HCT116 (cell line): ENCODE data around the gene FHIT. TPM values are rescaled to one million over a fixed set of nuclear protein-coding genes. Genes with fewer than 3 reads are reported as not detected.

Experiments
- ATAC-seq: fragments of 200-7000 bp; cut with Tn5 transposase; 2 replicates; pipeline ENCODE4 v1.9.1; 2020; ENCODE audit warnings: mild to moderate bottlenecking, moderate library complexity
- BruUV-seq: library from RNA; stranded (reverse); fragments of 400-500 nt; replicated peaks from 2 replicates; lab custom pipeline; 2021; lab: Mats Ljungman, UMichigan
- CTCF ChIA-PET: fragments of 300-600 bp; sonication (Branson Sonifier 250); formaldehyde crosslinking; loops from one replicate; lab custom pipeline; 2021; ENCODE audit warnings: antibody characterized with exemption; lab: Charles Lee
- POLR2A ChIA-PET: fragments of 300-600, 350-600 bp; sonication (Branson Sonifier 250); formaldehyde crosslinking; loops from one replicate; lab custom pipeline; 2021; ENCODE audit warnings: antibody characterized with exemption; lab: Charles Lee
- RAD21 ChIA-PET, 2 experiments: fragments of 300-600 bp; sonication (Branson Sonifier 250); formaldehyde crosslinking; loops; one replicate each; lab custom pipeline; 2023; ENCODE audit warnings: low total read pairs in 2 of 2; ENCODE audit not compliant: uncharacterized antibody in 2 of 2, unreplicated experiment in 2 of 2, low non-redundant PET in 1 of 2; lab: Charles Lee
- DNase-seq: peaks from one replicate; pipeline ENCODE4 v3.0.0-alpha.2; 2010; ENCODE audit warnings: low read depth, low spot score
- H2AFZ ChIP-seq: fragments of 200-600 bp; shearing (Covaris generic), sonication (generic); 2 replicates; pipeline ENCODE4 v1.6.1; 2017; ENCODE audit warnings: low read depth, mixed run types, mixed read lengths, antibody characterized with exemption, low read length; ENCODE audit not compliant: poor library complexity, severe bottlenecking
- H3K27ac ChIP-seq: 2 replicates; pipeline ENCODE4 v1.5.1; 2012; ENCODE audit warnings: low read depth, low read length
- H3K27me3 ChIP-seq: fragments of 200-600 bp; sonication (generic); 2 replicates; pipeline ENCODE4 v1.6.1; 2016; ENCODE audit warnings: mixed run types, low read length, mixed read lengths; ENCODE audit not compliant: insufficient read depth
- H3K36me3 ChIP-seq, 2 experiments: fragments of 200-500 bp in 1 of 2; fragments of 200-600 bp in 1 of 2; sonication (Bioruptor generic) in 1 of 2; sonication (generic) in 1 of 2; 2 replicates each; pipeline versions ENCODE4 v1.5.1 to v1.6.1; 2014 to 2016; ENCODE audit warnings: low read length in 2 of 2, inconsistent platforms in 1 of 2, mixed read lengths in 1 of 2, mixed run types in 1 of 2; ENCODE audit not compliant: insufficient read depth in 2 of 2, control insufficient read depth in 1 of 2
- H3K4me1 ChIP-seq, 2 experiments: fragments of 200-600 bp in 1 of 2; sonication (generic) in 1 of 2; 2 replicates each; pipeline versions ENCODE4 v1.5.1 to v1.6.1; 2012 to 2017; ENCODE audit warnings: low read length in 2 of 2, inconsistent platforms in 1 of 2, mild to moderate bottlenecking in 1 of 2, mixed read lengths in 1 of 2, mixed run types in 1 of 2, moderate library complexity in 1 of 2; ENCODE audit not compliant: insufficient read depth in 2 of 2, control insufficient read depth in 1 of 2
- H3K4me2 ChIP-seq: fragments of 200-600 bp; sonication (generic); 2 replicates; pipeline ENCODE4 v1.6.1; 2017; ENCODE audit warnings: mixed run types, low read length, mixed read lengths
- H3K4me3 ChIP-seq, 2 experiments: fragments of 200-600 bp in 1 of 2; sonication (generic) in 1 of 2; replicated peaks in 1 of 2; 2 replicates each; pipeline ENCODE4 v1.5.1; 2011 to 2016; ENCODE audit warnings: low read length in 2 of 2, control low read depth in 1 of 2, low read depth in 1 of 2, mild to moderate bottlenecking in 1 of 2, mixed read lengths in 1 of 2, mixed run types in 1 of 2
- H3K79me2 ChIP-seq: fragments of 200-600 bp; sonication (generic); 2 replicates; pipeline ENCODE4 v1.6.1; 2017; ENCODE audit warnings: mild to moderate bottlenecking, mixed run types, low read length, moderate library complexity, mixed read lengths; ENCODE audit not compliant: insufficient read depth
- H3K9ac ChIP-seq: fragments of 200-600 bp; sonication (generic); 2 replicates; pipeline ENCODE4 v1.6.1; 2016; ENCODE audit warnings: low read length, mixed read lengths
- H3K9me2 ChIP-seq: fragments of 200-600 bp; sonication (generic), shearing (Covaris generic); 2 replicates; pipeline ENCODE4 v1.6.1; 2017; ENCODE audit warnings: mixed run types, mild to moderate bottlenecking, moderate library complexity; ENCODE audit not compliant: insufficient read depth
- H3K9me3 ChIP-seq, 2 experiments: fragments of 200-500 bp in 1 of 2; fragments of 200-600 bp in 1 of 2; sonication (Bioruptor generic) in 1 of 2; sonication (generic) in 1 of 2; 2 replicates each; pipeline ENCODE4 v1.6.1; 2014 to 2017; ENCODE audit warnings: low read length in 2 of 2, mixed read lengths in 2 of 2, inconsistent platforms in 1 of 2, low read depth in 1 of 2, mild to moderate bottlenecking in 1 of 2, mixed run types in 1 of 2, moderate library complexity in 1 of 2; ENCODE audit not compliant: control insufficient read depth in 1 of 2, insufficient read depth in 1 of 2
- H4K20me1 ChIP-seq: fragments of 200-600 bp; sonication (generic), shearing (Covaris generic); 2 replicates; pipeline ENCODE4 v1.6.1; 2017; ENCODE audit warnings: mixed run types, mild to moderate bottlenecking, moderate library complexity; ENCODE audit not compliant: insufficient read depth
- ATF3 ChIP-seq: IDR thresholded peaks from 2 replicates; pipeline ENCODE4 v1.6.1; 2012
- CBX3 ChIP-seq: IDR thresholded peaks from 2 replicates; pipeline ENCODE4 v1.6.1; 2012; ENCODE audit warnings: low read depth
- CEBPB ChIP-seq: IDR thresholded peaks from 2 replicates; pipeline ENCODE4 v1.6.1; 2012; ENCODE audit warnings: low read depth
- CTCF ChIP-seq, 3 experiments: fragments of 200-600 bp in 1 of 3; sonication (generic) in 1 of 3; IDR thresholded peaks in 2 of 3; conservative IDR thresholded peaks in 1 of 3; 2 replicates each; pipeline ENCODE4 v1.5.1; 2012 to 2017; ENCODE audit warnings: low read depth in 2 of 3, low read length in 2 of 3, antibody characterized with exemption in 1 of 3, borderline replicate concordance in 1 of 3, control low read depth in 1 of 3, mild to moderate bottlenecking in 1 of 3, mixed read lengths in 1 of 3, mixed run types in 1 of 3, moderate library complexity in 1 of 3; ENCODE audit not compliant: insufficient read depth in 1 of 3
- EGR1 ChIP-seq: IDR thresholded peaks from 2 replicates; pipeline ENCODE4 v1.6.1; 2012; ENCODE audit warnings: low read depth
- ELF1 ChIP-seq: IDR thresholded peaks from 2 replicates; pipeline ENCODE4 v1.6.1; 2012; ENCODE audit warnings: low read depth, borderline replicate concordance
- EZH2 ChIP-seq: fragments of 200-600 bp; sonication (generic); IDR thresholded peaks from 2 replicates; pipeline ENCODE4 v1.6.1; 2017; ENCODE audit warnings: antibody characterized with exemption, mixed run types
- EZH2phosphoT487 ChIP-seq: fragments of 200-600 bp; IDR thresholded peaks from 2 replicates; pipeline ENCODE4 v1.6.1; 2018; ENCODE audit warnings: antibody characterized with exemption, borderline replicate concordance
- JUND ChIP-seq: IDR thresholded peaks from 2 replicates; pipeline ENCODE4 v1.6.1; 2012
- MAX ChIP-seq: IDR thresholded peaks from 2 replicates; pipeline ENCODE4 v1.6.1; 2012
- POLR2A ChIP-seq: IDR thresholded peaks from 2 replicates; pipeline ENCODE4 v1.7.0; 2011; ENCODE audit warnings: borderline replicate concordance; ENCODE audit not compliant: insufficient read depth, insufficient read length; ENCODE audit errors: extremely low read depth
- POLR2AphosphoS5 ChIP-seq: IDR thresholded peaks from 2 replicates; pipeline ENCODE4 v1.6.1; 2011; ENCODE audit warnings: mild to moderate bottlenecking, low read depth, low read length, moderate library complexity
- RAD21 ChIP-seq: IDR thresholded peaks from 2 replicates; pipeline ENCODE4 v1.6.1; 2012; ENCODE audit warnings: low read depth, mild to moderate bottlenecking
- SIN3A ChIP-seq: IDR thresholded peaks from 2 replicates; pipeline ENCODE4 v1.6.1; 2012; ENCODE audit warnings: low read depth
- SP1 ChIP-seq: IDR thresholded peaks from 2 replicates; pipeline ENCODE4 v1.6.1; 2012; ENCODE audit warnings: low read depth
- ZNF274 ChIP-seq: fragments of 200-500 bp; sonication (Bioruptor generic); IDR thresholded peaks from 2 replicates; pipeline ENCODE4 v1.6.1; 2014; ENCODE audit warnings: mild to moderate bottlenecking, low read depth, low read length, inconsistent platforms
- intact Hi-C: fragments of 100-400 bp; cut with micrococcal nuclease; formaldehyde crosslinking; loops from 2 replicates; pipeline ENCODE4 v1.10.0; 2022
- total RNA-seq: library from RNA; stranded (reverse); gene quantifications from one replicate; pipeline ENCODE4 v1.2.1, GENCODE V29; 2021; ENCODE audit not compliant: unreplicated experiment

The FHIT gene
- total RNA-seq, 1 experiment from 2014 or later = 20.1 TPM

- Histone ChIP-seq H3K9ac (no peak overlapping the region), H3K9me2 (no peaks in the 10 kb centered on the region), H3K9me3 (no peaks in the 10 kb centered on the region), H3K4me1 (no peaks in the 10 kb centered on the region), H3K4me2 (no peak overlapping the region), H3K79me2 (no peaks in the 10 kb centered on the region), H3K27me3 (no peaks in the 10 kb centered on the region), H3K27ac (no peak overlapping the region), H2AFZ (no peak overlapping the region), H4K20me1 (no peaks in the 10 kb centered on the region), H3K36me3 (no peaks in the 10 kb centered on the region), H3K4me3 (no peak overlapping the region)
- DNase-seq (no peak), ATAC-seq (no peak)
- BruUV-seq = no TSS peak
- intact Hi-C loops = no loop called here
- ChIA-PET RAD21 (no interaction called here), CTCF (no interaction called here), POLR2A (no interaction called here)
- TF ChIP-seq POLR2AphosphoS5 (no peak), EZH2phosphoT487 (no peak), EZH2 (no peak), CEBPB (no peak), CTCF (IDR thresholded peaks at IDR 0.05 in 2 of 3, conservative IDR thresholded peaks at IDR 0.05 in 1 of 3; ENCODE audit: borderline replicate concordance in 1 of 3, insufficient read depth in 1 of 3, low read depth in 2 of 3, low read length in 2 of 3) (no peak)
Measured at GRCh38 chr3:60497902-60498301, 753.4 kb downstream of the FHIT start.

GRCh38 chr3:60490992-60491391 is 760.3 kb downstream of the FHIT start:
- ChIA-PET RAD21 (no interaction called here), CTCF (no interaction called here), POLR2A (no interaction called here)
- H4K20me1 ChIP-seq = no peaks in the 10 kb centered on the region
- H3K4me1 ChIP-seq = no peaks in the 10 kb centered on the region
- no peaks in the 10 kb centered on the region for H3K9me3 ChIP-seq
- H3K4me2 ChIP-seq = no peak overlapping the region
- no peaks in the 10 kb centered on the region for H3K79me2 ChIP-seq
- DNase-seq (no peak), ATAC-seq (no peak)
- H3K9me2 ChIP-seq = no peaks in the 10 kb centered on the region
- H3K27me3 ChIP-seq = no peaks in the 10 kb centered on the region
- BruUV-seq = no TSS peak
- intact Hi-C loops = no loop called here
- no peak overlapping the region for H3K9ac ChIP-seq
- no peak overlapping the region for H2AFZ ChIP-seq
- no peak overlapping the region for H3K4me3 ChIP-seq
- no peaks in the 10 kb centered on the region for H3K36me3 ChIP-seq
- H3K27ac ChIP-seq = no peak overlapping the region
- TF ChIP-seq ATF3 (no peak), RAD21 (no peak), POLR2A (no peak), EGR1 (no peak), CBX3 (no peak), SP1 (no peak), CTCF (IDR thresholded peaks at IDR 0.05 in 2 of 3, conservative IDR thresholded peaks at IDR 0.05 in 1 of 3; ENCODE audit: borderline replicate concordance in 1 of 3, insufficient read depth in 1 of 3, low read depth in 2 of 3, low read length in 2 of 3) (no peak), ELF1 (no peak), EZH2phosphoT487 (no peak), JUND (no peak), SIN3A (no peak), MAX (no peak), CEBPB (no peak), ZNF274 (no peak), EZH2 (no peak)
